ENCODE results near the gene FBXL13. TPM values are rescaled to one million over a fixed set of nuclear protein-coding genes. Genes with fewer than 3 reads are reported as not detected.

FBXL13 gene
- total and polyA plus RNA-seq, 2 experiments from 2014 or later = 2.1 to 2.2 TPM

GRCh38 chr7:102883098-102883860 lies 191.3 kb downstream of the FBXL13 start:
- no peaks in the 10 kb centered on the region for H3K36me3 ChIP-seq
- no peak overlapping the region for H3K4me3 ChIP-seq
- H3K27me3 ChIP-seq = no peaks in the 10 kb centered on the region
- peak in 1 of 2 donors; percentile 58 for DNase-seq (ENCODE audit: low read depth in 1 of 2, low spot score in 1 of 2)
- no peaks in the 10 kb centered on the region for H3K9me3 ChIP-seq (ENCODE audit: low read depth)
- no peak overlapping the region for H3K27ac ChIP-seq
- no peak for TF ChIP-seq CTCF (IDR thresholded peaks at IDR 0.05; ENCODE audit: low read depth, low read length)
- no peaks in the 10 kb centered on the region for H3K4me1 ChIP-seq (ENCODE audit: low read depth)

GRCh38 chr7:102875700-102876295 lies 198.8 kb downstream of the FBXL13 start:
- no peak for TF ChIP-seq CTCF (IDR thresholded peaks at IDR 0.05; ENCODE audit: low read depth, low read length)
- peak in 1 of 2 donors; percentile 94 for DNase-seq (ENCODE audit: low read depth in 1 of 2, low spot score in 1 of 2)
- H3K4me3 ChIP-seq = no peak overlapping the region
- no peak overlapping the region for H3K27ac ChIP-seq
- no peaks in the 10 kb centered on the region for H3K9me3 ChIP-seq (ENCODE audit: low read depth)
- H3K27me3 ChIP-seq = no peaks in the 10 kb centered on the region
- no peaks in the 10 kb centered on the region for H3K36me3 ChIP-seq
- no peaks in the 10 kb centered on the region for H3K4me1 ChIP-seq (ENCODE audit: low read depth)

GRCh38 chr7:102874966-102875365 lies 199.6 kb downstream of the FBXL13 start:
- Histone ChIP-seq H3K4me1 (ENCODE audit: low read depth) (no peaks in the 10 kb centered on the region), H3K9me3 (ENCODE audit: low read depth) (no peaks in the 10 kb centered on the region), H3K36me3 (no peaks in the 10 kb centered on the region), H3K27me3 (no peaks in the 10 kb centered on the region), H3K27ac (no peak overlapping the region), H3K4me3 (no peak overlapping the region)
- no peak for TF ChIP-seq CTCF (IDR thresholded peaks at IDR 0.05; ENCODE audit: low read depth, low read length)
- peak in 1 of 2 donors; percentile 51 for DNase-seq (ENCODE audit: low read depth in 1 of 2, low spot score in 1 of 2)

- Histone ChIP-seq H3K9me3 (ENCODE audit: low read depth) (no peaks in the 10 kb centered on the region), H3K27ac (no peak overlapping the region), H3K27me3 (no peaks in the 10 kb centered on the region), H3K36me3 (no peaks in the 10 kb centered on the region), H3K4me1 (ENCODE audit: low read depth) (no peaks in the 10 kb centered on the region), H3K4me3 (no peak overlapping the region)
- DNase-seq (ENCODE audit: low read depth in 1 of 2, low spot score in 1 of 2) = peak in 1 of 2 donors; percentile 67
- no peak for TF ChIP-seq CTCF (IDR thresholded peaks at IDR 0.05; ENCODE audit: low read depth, low read length)
Observed at GRCh38 chr7:102874166-102874829, 200.3 kb downstream of the FBXL13 start.

- no peak for DNase-seq (ENCODE audit: low read depth in 1 of 2, low spot score in 1 of 2)
- Histone ChIP-seq H3K9me3 (ENCODE audit: low read depth) (no peaks in the 10 kb centered on the region), H3K27me3 (no peaks in the 10 kb centered on the region), H3K4me1 (ENCODE audit: low read depth) (no peaks in the 10 kb centered on the region), H3K36me3 (no peaks in the 10 kb centered on the region), H3K27ac (no peak overlapping the region), H3K4me3 (no peak overlapping the region)
- no peak for TF ChIP-seq CTCF (IDR thresholded peaks at IDR 0.05; ENCODE audit: low read depth, low read length)
Observed at GRCh38 chr7:102873470-102874165, 201.0 kb downstream of the FBXL13 start.
